Retinal pigment epithelial cell (primary cell): ENCODE data around the gene FAHD1.

ENCODE experiments used
- DNase-seq: peaks from one replicate; pipeline ENCODE4 v3.0.0-alpha.2; 2010; ENCODE audit warnings: low read depth
- H3K4me3 ChIP-seq: 2 replicates; pipeline ENCODE4 v1.5.1; 2011; ENCODE audit warnings: mild to moderate bottlenecking, low read length, control low read depth, moderate library complexity
- CTCF ChIP-seq: conservative IDR thresholded peaks from 2 replicates; pipeline ENCODE4 v1.5.1; 2011; ENCODE audit warnings: low read depth, low read length, control low read depth, inconsistent platforms

The FAHD1 gene

GRCh38 chr16:1786242-1787055 is 40.6 kb upstream of the FAHD1 start:
- DNase-seq = no peak
- no peak for TF ChIP-seq CTCF
- no peak overlapping the region for H3K4me3 ChIP-seq

- no peak for TF ChIP-seq CTCF
- H3K4me3 ChIP-seq = no peak overlapping the region
- DNase-seq = no peak
Measured at GRCh38 chr16:1787056-1787321, 40.0 kb upstream of the FAHD1 start.

GRCh38 chr16:1787322-1788094 is 39.5 kb upstream of the FAHD1 start:
- H3K4me3 ChIP-seq = no peak overlapping the region
- TF ChIP-seq CTCF = no peak
- no peak for DNase-seq

- no peak overlapping the region for H3K4me3 ChIP-seq
- no peak for DNase-seq
- no peak for TF ChIP-seq CTCF
Measured at GRCh38 chr16:1788095-1788707, 38.8 kb upstream of the FAHD1 start.

- H3K4me3 ChIP-seq = no peak overlapping the region
- TF ChIP-seq CTCF = no peak
- DNase-seq = no peak
Measured at GRCh38 chr16:1788708-1789100, 38.3 kb upstream of the FAHD1 start.

GRCh38 chr16:1789643-1790045 is 37.4 kb upstream of the FAHD1 start:
- TF ChIP-seq CTCF = no peak
- DNase-seq = no peak
- H3K4me3 ChIP-seq = no peak overlapping the region
